Chondrocyte (in vitro differentiated cells): ENCODE data around the gene TMEM248. TPM values are rescaled to one million over a fixed set of nuclear protein-coding genes. Genes with fewer than 3 reads are reported as not detected.
"Not testable (repeated sequence)": the region's sequence is repeated elsewhere in the genome, so short reads cannot be mapped to it uniquely, and the experiment has no call there.

Experiments used
- DNase-seq: peaks from one replicate; pipeline ENCODE4 v3.0.0; 2021; ENCODE audit warnings: mixed read lengths, low spot score
- H3K27ac Mint-ChIP-seq: one replicate; pipeline ENCODE4 v1.8.0; 2021; ENCODE audit warnings: mild to moderate bottlenecking, moderate library complexity, mixed read lengths; ENCODE audit not compliant: unreplicated experiment
- H3K27me3 Mint-ChIP-seq: 2 replicates; pipeline ENCODE4 v1.8.0; 2021; ENCODE audit warnings: low read depth, mixed read lengths
- H3K36me3 Mint-ChIP-seq: 2 replicates; pipeline ENCODE4 v1.8.0; 2021; ENCODE audit warnings: low read depth, mixed read lengths
- H3K4me1 Mint-ChIP-seq: 2 replicates; pipeline ENCODE4 v1.8.0; 2021; ENCODE audit warnings: low read depth, mild to moderate bottlenecking, mixed read lengths
- H3K4me3 Mint-ChIP-seq: one replicate; pipeline ENCODE4 v1.8.0; 2021; ENCODE audit warnings: mild to moderate bottlenecking, moderate library complexity, mixed read lengths; ENCODE audit not compliant: unreplicated experiment
- H3K9me3 Mint-ChIP-seq: 2 replicates; pipeline ENCODE4 v1.8.0; 2021; ENCODE audit warnings: low read depth, mixed read lengths
- CTCF ChIP-seq: fragments of 200-600 bp; sonication (generic); IDR thresholded peaks from 2 replicates; pipeline ENCODE4 v1.5.0; 2021; ENCODE audit warnings: antibody characterized with exemption, mild to moderate bottlenecking, moderate library complexity
- total RNA-seq: library from RNA; stranded (reverse); gene quantifications from 3 replicates; pipeline ENCODE4 v1.2.1, GENCODE V29; 2021

TMEM248 gene
- total RNA-seq, 1 donor from 2014 or later, result 83.0 TPM

GRCh38 chr7:66980336-66980735 lies 59.3 kb downstream of the TMEM248 start:
- H3K27ac Mint-ChIP-seq, DNase-seq, H3K27me3 Mint-ChIP-seq, H3K4me3 Mint-ChIP-seq, H3K36me3 Mint-ChIP-seq, H3K4me1 Mint-ChIP-seq: not testable (repeated sequence)
- peaks cover 10% of the 10 kb centered on the region for H3K9me3 Mint-ChIP-seq

DNA sequence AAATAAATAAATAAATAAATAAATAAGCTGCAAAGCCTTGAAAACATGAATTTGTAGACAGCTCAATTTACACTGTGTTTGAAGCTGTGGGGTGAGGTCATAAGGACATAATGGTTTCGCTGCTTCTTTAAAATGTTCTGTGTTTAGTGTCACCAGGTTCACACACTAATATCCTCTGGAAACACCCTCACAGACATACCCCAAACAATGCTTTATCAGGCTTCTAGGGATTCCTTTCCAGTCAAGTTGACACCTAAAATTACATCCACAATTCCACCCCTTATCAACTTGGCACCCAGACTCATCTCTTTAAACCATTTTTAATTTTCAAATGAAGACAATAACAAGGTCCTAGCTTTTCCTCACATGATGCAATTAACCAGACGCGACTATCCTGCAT lies 68.5 kb downstream of the TMEM248 start:
- peaks cover 17% of the 10 kb centered on the region for H3K4me1 Mint-ChIP-seq
- not testable (repeated sequence) for DNase-seq, H3K9me3 Mint-ChIP-seq, H3K27me3 Mint-ChIP-seq, H3K4me3 Mint-ChIP-seq, H3K27ac Mint-ChIP-seq
- H3K36me3 Mint-ChIP-seq, result peaks cover 28% of the 10 kb centered on the region

GRCh38 chr7:66994051-66994450 lies 73.0 kb downstream of the TMEM248 start:
- Mint-ChIP-seq H3K27ac (peak overlapping the region; percentile 100), H3K36me3 (peaks cover 16% of the 10 kb centered on the region), H3K4me3 (peak overlapping the region; percentile 91), H3K4me1 (peaks cover 27% of the 10 kb centered on the region)
- DNase-seq, H3K9me3 Mint-ChIP-seq, H3K27me3 Mint-ChIP-seq: not testable (repeated sequence)

DNA sequence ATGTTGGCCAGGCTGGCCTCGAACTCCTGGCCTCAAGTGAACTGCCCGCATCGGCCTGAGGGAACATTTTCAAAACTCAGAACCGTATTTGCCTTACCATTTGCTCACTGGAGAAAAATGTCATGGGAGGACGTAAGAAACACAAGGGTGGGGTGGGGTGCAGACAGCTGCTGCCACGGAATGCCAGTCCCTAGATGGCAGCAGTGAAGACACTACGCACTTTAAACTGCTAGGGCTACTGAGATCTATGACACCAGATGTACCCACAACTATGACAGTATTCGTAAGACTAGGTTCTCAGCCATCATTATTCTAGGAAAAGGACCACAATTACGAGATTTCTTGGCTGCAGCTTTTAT lies 73.6 kb downstream of the TMEM248 start:
- H3K9me3 Mint-ChIP-seq, DNase-seq, H3K27me3 Mint-ChIP-seq: not testable (repeated sequence)
- Mint-ChIP-seq H3K36me3 (peaks cover 16% of the 10 kb centered on the region), H3K4me3 (peak overlapping the region; percentile 91), H3K4me1 (peaks cover 27% of the 10 kb centered on the region), H3K27ac (peak overlapping the region; percentile 100)
- peak; percentile 77 for TF ChIP-seq CTCF

DNA sequence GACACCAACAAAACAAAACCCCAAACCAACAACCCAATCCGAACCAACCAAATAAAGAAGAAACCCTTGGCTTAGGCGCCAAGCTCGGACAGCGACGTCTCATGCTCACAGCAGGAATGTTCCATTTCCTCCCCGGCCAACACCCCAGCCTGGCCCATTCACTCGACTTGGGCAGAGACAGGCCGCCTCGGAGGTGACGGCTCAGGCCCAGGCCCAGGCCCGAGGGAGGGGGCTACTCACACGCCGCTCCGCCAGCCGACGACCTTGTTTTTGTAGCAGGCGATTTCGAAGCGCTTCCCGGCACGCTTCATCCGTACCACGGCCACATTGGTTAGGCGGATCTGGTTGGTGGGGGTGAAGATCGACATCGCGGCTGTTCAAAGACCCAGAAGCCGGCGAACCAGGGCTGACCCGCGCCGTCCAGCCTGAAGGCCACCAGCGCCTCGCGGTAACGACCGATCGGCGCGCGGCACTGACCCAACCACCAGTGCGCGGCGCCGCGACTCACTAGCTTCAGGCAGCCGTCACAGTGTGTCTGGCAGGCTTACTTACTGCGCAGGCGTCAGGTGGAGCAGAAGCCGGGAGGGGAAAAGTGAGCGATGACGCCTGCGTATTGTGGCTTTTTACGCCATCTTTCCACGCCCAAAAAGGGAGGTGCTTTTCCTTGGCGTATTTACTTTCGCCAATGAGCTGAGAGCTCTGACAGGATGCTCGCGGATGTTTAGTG lies 74.2 kb downstream of the TMEM248 start, which contains the start of gene SBDS:
SBDS (minus strand) TSS at position 537 of the 727 bp plus-strand sequence; CDS start at position 368, 169 bp downstream.
- H3K4me1 Mint-ChIP-seq, result peaks cover 27% of the 10 kb centered on the region
- peak within 1 kb of the TSS; percentile 96 for H3K4me3 Mint-ChIP-seq
- peak; percentile 96 for DNase-seq
- peak within 1 kb of the TSS; percentile 100 for H3K27ac Mint-ChIP-seq
- H3K9me3 Mint-ChIP-seq, H3K27me3 Mint-ChIP-seq: not testable (repeated sequence)
- H3K36me3 Mint-ChIP-seq, result peaks cover 15% of the 10 kb centered on the region
- TF ChIP-seq CTCF, result peak; percentile 62

DNA sequence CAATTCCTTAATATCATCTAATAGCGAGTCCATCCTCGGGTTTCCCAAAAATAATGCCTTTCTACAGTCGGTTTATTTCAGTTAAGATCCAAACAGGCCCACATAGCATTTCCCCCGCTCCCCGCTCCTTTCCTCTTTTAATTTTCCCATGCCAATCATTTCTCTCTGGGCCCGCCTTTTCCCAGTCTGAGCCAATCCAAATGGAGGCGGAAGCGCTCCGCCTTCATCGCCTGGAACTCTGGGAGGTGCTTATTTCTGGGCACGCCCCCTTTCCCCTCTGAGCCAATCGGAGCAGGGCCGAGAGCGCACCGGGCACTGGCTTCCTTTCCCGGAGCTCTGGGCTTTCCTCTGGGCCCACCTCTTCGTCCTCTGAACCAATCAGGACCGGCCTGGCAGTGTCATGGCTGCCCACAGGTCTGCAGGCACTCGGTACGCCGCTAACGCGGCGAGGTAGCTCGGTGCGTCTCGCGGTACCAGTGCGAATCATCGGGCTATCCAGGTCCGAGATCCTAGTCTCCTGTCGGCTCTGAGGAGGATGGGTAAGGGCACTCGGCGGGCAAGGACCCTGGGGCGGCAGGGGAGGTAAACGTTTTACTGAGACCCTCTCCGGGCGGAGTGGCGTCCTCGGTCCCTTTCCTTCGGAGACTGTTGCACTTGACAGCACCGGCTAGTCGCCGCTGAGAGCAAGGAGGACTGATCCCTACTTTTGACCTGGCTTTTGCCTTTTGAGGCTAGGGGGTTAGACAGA lies 75.6 kb downstream of the TMEM248 start, which contains the start of gene TYW1:
TYW1 (plus strand) TSS at position 390 of the 748 bp plus-strand sequence; CDS start at position 536, 146 bp downstream.
- Mint-ChIP-seq H3K4me3 (peak within 1 kb of the TSS; percentile 96), H3K4me1 (peaks cover 27% of the 10 kb centered on the region), H3K27ac (peak within 1 kb of the TSS; percentile 99), H3K36me3 (peaks cover 12% of the 10 kb centered on the region)
- not testable (repeated sequence) for H3K9me3 Mint-ChIP-seq, H3K27me3 Mint-ChIP-seq
- peak; percentile 99 for DNase-seq

- DNase-seq, H3K36me3 Mint-ChIP-seq, H3K4me3 Mint-ChIP-seq: not testable (repeated sequence)
Measured at GRCh38 chr7:67000601-67001258, 79.7 kb downstream of the TMEM248 start.

GRCh38 chr7:67004145-67004544 lies 83.1 kb downstream of the TMEM248 start:
- H3K36me3 Mint-ChIP-seq, H3K27me3 Mint-ChIP-seq, H3K9me3 Mint-ChIP-seq, H3K27ac Mint-ChIP-seq, DNase-seq, H3K4me1 Mint-ChIP-seq, H3K4me3 Mint-ChIP-seq: not testable (repeated sequence)

More at GRCh38 chr7:67000601-67001258, 79.7 kb downstream of the TMEM248 start:
- not testable (repeated sequence) for H3K27me3 Mint-ChIP-seq, H3K4me1 Mint-ChIP-seq, H3K9me3 Mint-ChIP-seq
- TF ChIP-seq CTCF, result peak; percentile 77
- H3K27ac Mint-ChIP-seq, result peak overlapping the region; percentile 30
